GM12801 (cell line): ENCODE measurements around the gene DOCK6.

Source experiments
- TF ChIP-seq, protein P1 (sequence below): IDR thresholded peaks from one replicate; pipeline ENCODE4 v1.5.1; 2011; ENCODE audit warnings: control low read depth; ENCODE audit not compliant: insufficient read length; ENCODE audit errors: extremely low read depth

DOCK6 gene

GRCh38 chr19:11295180-11295579 is 32.9 kb upstream of the DOCK6 start:
- TF ChIP-seq, protein P1, sequence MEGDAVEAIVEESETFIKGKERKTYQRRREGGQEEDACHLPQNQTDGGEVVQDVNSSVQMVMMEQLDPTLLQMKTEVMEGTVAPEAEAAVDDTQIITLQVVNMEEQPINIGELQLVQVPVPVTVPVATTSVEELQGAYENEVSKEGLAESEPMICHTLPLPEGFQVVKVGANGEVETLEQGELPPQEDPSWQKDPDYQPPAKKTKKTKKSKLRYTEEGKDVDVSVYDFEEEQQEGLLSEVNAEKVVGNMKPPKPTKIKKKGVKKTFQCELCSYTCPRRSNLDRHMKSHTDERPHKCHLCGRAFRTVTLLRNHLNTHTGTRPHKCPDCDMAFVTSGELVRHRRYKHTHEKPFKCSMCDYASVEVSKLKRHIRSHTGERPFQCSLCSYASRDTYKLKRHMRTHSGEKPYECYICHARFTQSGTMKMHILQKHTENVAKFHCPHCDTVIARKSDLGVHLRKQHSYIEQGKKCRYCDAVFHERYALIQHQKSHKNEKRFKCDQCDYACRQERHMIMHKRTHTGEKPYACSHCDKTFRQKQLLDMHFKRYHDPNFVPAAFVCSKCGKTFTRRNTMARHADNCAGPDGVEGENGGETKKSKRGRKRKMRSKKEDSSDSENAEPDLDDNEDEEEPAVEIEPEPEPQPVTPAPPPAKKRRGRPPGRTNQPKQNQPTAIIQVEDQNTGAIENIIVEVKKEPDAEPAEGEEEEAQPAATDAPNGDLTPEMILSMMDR, result no peak

GRCh38 chr19:11293433-11294389 is 31.4 kb upstream of the DOCK6 start:
- TF ChIP-seq, protein P1, result no peak

DNA sequence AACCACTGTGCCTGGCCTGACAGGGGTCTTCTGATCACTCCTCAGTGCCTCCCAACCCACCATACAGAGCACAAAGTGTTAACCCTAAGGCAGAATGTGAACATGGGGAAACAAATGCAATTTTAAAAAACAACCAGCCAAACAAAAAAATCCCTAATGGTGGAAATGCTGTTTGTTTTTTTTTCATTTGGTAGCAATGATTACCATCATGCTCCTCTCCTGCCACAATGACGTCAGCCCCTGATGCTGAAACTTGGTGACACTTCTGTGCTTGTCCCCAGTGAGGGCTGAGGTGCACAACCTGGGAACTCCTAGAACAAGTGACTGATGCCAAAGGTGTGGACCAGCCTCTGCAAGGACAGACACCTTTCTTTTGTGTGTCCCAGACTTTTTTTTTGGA is 29.7 kb upstream of the DOCK6 start:
- TF ChIP-seq, protein P1, result no peak

- TF ChIP-seq, protein P1, result no peak
Measured at GRCh38 chr19:11291415-11291814, 29.1 kb upstream of the DOCK6 start.

DNA sequence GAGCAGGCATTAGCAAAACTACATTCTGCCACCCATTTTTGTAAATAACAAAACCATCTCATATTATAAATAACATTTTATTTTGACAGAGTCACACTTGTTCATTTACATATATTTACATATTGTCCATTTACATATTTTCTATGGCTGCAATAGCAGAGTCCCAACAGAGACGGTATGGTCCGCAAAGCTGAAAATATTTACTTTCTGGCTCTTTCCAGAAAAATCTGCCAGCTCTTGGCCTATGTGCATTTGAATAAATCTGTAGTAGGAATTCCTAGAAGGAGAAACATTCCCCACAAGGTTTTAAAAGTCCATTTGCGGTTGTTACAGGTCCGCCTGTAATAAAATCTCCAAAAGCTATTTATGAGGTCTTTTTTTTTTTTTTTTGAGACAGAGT is 27.9 kb upstream of the DOCK6 start:
- TF ChIP-seq, protein P1, result no peak

- TF ChIP-seq, protein P1, result no peak
Measured at GRCh38 chr19:11288349-11288748, 26.0 kb upstream of the DOCK6 start.

DNA sequence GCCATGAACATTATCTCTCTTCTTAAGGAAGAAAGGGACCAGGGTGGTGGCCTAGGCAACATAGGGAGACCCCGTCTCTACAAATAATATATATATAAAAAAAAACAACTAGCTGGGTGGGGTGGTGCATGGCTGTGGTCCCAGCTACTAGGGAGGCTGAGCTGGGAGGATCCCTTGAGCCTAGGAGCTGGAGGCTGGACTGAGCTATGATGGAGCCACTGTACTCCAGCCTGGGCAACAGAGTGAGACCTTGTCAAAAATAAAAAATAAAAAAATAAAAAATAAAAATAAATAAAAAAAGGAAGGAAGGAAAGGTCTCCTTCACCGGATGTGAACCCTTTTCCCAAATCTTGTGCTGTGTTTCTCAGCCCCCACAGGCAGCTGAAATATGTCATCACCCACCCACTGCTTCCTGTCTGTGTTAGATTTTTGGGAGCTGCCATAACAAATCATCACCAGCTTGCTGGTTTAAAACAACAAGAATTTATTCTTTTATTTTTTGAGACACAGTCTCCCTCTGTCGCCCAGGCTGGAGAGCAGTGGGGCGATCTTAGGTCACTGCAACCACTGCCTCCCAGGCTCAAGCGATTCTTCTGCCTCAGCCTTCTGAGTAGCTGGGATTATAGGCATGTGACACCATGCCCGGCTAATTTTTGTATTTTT is 24.1 kb upstream of the DOCK6 start:
- TF ChIP-seq, protein P1, result no peak
